GM21528 (cell line): ENCODE data around the gene P2RY14.

Experiments
- ATAC-seq: cut with Tn5 transposase; IDR thresholded peaks from one replicate; pipeline ENCODE4 v1.9.1; 2021; ENCODE audit warnings: mild to moderate bottlenecking, moderate library complexity; ENCODE audit not compliant: unreplicated experiment, low FRiP score

P2RY14 gene

DNA sequence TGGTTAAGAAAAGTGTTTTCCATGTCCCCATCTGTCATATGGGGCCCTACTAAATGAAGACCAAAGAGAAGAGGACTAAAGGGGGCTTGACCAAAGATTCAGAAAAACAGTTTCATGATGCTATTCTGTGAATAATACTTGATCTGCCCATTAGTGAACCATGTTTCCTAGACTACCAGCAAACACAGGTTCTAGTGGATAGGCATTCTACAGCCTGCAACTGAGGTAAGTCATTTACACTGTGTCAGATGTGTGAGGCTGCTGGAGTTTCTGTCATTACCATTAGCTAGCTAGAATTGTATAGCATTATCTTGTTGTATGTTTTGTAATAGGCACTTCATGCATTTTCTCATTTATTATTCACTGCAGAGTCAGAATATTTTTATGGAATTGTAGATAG lies 81.9 kb downstream of the P2RY14 start:
- ATAC-seq, result no peak

GRCh38 chr3:151195826-151196225 lies 82.5 kb downstream of the P2RY14 start:
- no peak for ATAC-seq

GRCh38 chr3:151192545-151192944 lies 85.8 kb downstream of the P2RY14 start:
- no peak for ATAC-seq

GRCh38 chr3:151191095-151191494 lies 87.2 kb downstream of the P2RY14 start:
- no peak for ATAC-seq

DNA sequence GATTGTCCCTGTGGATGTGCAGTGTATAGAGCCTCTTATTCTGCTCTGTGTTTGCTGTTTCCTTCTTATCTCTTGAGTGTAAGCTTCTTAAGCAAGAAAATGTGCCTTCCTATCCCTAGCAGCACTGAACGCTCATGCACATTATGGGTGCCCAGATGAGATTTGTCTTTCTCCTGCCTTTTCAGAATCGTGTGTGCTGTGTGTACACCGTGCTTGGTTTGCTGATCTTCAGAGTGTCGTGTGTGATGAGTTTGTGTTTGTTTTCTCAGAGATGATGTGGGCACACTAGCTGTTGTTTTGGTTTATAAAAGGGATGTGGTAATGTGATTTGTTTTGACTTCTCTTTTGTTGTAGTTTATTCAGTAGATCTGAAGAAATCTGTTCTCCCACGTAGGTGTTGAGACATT lies 95.1 kb downstream of the P2RY14 start:
- no peak for ATAC-seq

DNA sequence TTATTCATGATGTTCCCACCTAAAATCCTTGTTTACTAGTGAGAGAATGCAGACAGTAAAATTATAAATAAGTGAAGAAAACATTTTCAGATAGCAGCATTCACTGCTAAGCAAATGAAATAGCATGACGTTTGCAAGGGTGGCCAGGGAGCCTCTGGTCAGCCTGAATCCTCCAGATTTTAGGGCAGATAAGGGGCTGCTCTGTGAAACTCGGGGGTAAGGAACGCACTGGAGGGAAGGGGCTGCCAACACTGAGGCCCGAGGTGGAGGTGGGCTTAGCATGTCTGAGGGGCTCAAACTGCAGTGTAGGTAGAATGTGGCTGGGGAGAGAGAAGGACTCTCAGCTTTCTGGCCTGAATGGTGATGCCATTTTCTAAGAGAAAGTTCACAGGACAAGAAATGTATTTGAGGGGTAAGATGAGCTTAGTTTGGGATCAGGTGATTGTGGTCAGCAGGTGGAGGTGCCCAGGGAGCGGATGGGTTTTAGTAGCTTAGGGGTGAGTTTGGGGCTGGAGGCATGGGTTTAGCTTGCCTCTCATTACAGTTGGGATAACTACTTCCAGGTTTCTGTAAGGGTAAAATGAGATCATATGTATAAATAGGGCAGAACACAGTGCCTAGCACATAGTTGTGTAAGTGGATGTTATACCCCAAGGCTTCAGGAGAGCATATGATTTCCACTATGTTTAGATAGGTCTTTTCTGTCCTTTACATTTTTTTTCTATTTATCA lies 95.8 kb downstream of the P2RY14 start:
- ATAC-seq, result no peak

DNA sequence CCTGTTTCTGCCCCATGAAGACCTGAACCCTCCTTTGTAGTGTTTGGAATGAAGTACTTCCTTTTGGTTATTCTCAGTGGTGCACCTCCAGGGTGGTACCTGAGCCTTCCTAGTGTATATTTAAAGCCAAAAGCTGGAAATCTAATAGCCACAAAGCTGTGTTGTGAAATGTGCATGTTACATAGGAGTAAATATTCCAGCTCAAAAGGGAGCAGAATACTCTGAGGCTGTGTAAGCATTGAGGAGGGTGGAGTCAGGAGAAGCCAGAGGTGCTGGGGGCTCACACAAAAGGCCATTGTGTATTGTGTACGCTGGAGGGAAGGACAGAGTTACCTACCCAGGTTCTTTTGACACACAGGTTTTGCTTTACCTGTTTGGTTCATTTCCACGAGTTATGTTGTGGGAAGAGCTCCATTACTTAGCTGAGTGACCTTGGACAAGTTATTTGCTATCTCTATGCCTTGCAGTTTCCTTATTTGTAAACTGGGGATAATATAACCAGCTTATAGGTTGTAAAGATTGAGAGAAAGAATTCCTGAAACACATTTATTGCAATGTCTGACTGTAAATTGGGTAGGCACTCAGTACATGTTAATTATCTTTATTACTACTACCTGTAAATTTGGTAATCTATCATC lies 100.0 kb downstream of the P2RY14 start:
- no peak for ATAC-seq

DNA sequence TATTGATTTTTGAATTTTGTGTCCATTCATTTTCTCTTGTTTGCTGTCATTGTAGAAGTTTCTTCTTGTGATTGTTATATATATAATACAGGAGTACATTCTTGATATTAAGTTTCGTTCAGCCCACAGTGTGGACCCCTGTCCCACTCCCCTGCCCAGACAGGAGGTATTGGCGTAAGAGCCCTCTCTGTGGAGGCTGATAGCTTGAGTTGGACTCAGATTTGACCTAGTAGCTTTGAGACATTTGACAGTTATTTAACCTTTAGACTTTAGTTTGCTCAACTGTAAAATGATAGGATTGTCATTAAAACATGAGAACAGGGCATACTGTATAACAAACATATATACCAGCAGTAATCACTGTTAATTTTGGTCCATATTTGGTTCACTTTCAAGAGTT lies 102.4 kb downstream of the P2RY14 start:
- no peak for ATAC-seq

DNA sequence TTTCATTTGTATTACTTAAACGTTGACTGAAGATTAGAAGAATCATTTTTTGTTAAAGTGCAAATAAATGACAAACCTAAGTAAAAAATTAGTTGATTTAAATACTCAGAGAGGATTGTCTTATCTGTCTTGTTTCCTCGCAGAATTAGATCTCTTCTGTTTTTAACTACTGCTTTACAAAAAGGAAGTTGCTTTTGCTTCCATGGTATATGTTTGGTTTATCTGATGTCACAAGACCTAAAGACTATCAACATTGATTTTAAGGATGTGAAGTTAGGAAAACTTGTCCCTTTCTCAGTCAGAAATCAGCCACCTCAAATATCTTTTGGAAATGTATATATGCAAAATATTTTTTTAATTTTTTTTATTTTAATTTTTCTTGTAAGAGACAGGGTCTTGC lies 104.0 kb downstream of the P2RY14 start:
- ATAC-seq, result no peak

GRCh38 chr3:151171145-151171757 lies 107.1 kb downstream of the P2RY14 start:
- ATAC-seq, result peak; percentile 72

DNA sequence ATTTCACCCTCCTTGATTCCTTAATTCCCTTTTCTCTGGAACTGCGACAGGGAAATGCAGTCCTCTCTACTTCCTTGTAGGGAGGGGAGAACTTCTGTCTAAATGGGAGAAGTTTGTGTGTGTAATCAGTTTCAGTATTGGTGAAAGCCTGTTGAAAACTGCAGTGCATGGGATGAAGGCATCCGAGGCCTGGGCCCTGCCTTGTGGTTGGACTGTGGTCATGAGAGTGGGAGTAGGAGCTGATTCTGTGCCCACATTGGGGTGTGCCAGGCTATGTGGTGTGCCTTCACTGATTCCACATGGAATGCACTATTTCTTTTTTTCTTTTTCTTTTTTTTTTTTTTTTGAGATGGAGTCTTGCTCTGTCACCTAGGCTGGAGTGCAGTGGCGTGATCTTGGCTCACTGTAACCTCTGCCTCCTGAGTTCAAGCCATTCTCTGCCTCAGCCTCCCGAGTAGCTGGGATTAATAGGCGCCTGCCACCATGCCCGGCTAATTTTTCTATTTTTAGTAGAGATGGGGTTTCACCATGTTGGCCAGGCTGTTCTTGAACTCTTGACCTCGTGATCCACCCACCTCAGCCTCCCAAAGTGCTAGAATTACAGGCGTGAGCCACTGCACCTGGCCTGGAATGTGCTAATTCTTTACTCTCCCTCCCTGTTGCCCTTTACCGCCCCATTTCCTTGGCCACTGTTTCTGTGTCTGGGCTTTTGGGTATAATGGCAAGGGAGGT lies 108.2 kb downstream of the P2RY14 start:
- peak; percentile 42 for ATAC-seq

GRCh38 chr3:151169262-151169947 lies 108.9 kb downstream of the P2RY14 start:
- peak; percentile 43 for ATAC-seq

DNA sequence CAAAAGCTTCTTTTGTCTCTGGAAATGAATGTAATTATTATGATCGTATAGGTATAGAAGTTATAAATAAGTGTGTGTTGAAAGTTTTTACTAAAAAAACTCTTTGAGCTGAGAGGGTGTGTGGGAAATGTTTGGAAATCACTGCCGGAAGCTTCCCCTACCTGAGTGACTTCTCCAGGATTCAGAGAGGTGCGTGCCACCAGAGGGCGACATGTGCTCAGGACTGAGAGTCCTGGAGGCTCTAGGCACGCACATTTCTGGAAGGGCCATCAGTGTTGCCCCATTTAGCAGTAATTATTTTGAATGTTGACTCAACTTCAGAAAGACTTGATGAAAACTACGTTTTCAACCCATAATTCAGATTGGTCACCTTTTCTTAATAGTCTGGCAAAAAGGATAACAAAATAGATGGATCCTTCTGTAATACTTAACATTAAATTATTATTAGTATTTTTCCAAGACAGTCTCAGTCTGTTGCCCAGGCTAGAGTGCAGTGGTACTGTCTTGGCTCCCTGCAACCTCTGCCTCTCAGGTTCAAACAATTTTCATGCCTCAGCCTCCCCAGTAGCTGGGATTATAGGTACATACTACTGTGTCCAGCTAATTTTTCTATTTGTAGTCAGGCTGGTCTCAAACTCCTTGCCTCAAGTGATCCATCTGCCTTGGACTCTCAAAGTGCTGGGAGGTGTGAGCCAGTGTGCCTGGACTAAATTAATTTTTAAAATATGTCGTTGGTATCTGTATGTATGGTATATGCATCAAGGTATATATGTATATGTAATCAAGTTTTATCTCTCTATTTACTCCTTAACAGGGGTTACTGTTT lies 109.9 kb downstream of the P2RY14 start:
- ATAC-seq, result peak; percentile 62

GRCh38 chr3:151166161-151166560 lies 112.2 kb downstream of the P2RY14 start:
- ATAC-seq, result no peak

DNA sequence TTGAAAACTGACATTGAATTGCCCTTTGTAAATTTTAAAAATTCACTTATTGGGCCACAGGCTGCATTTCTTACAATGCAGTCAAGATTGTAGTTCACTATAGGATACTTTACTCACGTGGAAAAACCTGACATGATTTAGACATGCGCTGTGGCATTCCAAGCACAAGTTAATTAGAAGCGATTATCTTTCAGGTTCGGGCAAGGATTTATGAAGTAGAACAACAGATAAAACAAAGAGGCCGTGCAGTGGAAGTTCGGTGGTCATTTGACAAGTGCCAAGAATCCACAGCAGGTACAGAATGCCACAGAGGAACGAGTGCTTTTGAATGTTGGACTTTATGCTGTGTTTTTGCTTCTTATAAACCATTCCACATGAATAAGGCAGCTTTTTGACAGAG lies 113.1 kb downstream of the P2RY14 start:
- no peak for ATAC-seq
